ENCODE results near the gene SH3TC1. TPM values are rescaled to one million over a fixed set of nuclear protein-coding genes. Genes with fewer than 3 reads are reported as not detected.

SH3TC1 gene
- total and polyA plus RNA-seq, 10 of the 15 experiments (the other 5 are each of a cell fraction or from before 2014, with no cell fraction given): 0.19 to 47.0 (median 18.4) TPM

DNA sequence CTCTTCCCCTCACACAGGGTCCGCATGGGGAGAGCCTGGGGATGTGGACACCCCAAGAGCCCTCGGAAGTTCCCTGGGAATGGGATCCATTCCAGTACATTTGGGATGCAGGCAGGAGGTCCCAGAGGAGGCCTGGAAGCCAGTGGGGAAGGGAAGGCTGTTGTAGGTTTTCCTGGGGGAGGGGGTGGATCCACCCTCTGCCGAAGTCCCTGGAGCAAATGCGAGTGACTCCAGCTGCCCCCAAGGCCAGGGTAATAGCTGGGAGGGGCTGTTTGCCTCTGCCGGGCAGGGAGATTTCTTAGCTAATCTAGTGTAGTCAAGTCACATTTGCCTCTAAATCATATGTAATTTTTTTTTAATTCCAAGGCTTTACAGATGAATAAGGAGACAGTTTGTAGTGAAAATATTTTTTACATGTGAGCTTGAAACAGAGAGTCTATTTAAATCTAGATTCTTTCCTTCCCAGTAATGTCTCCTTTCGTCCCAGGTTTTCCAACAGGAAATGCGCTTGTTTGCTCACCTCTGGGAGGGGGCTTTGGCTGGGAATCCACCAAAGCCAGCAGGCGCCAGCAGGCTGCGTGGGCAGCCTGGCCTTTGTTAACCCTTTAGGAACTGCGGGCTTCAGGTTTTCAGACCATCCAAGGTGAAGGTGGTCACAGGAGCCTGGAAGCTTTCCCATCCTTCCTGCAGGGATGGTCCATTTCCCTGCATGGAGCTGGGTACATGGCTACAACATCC, 26.8 kb downstream of the SH3TC1 start:
- DNase-seq (ENCODE audit: low read depth, low spot score) (no peak), FAIRE-seq (no peak), ATAC-seq (no peak)
- over 99% methylated on average over 10 of the region's 10 CpGs for WGBS (ENCODE audit: insufficient coverage, insufficient replicate concordance, low lambda C conversion rate, missing lambda C conversion rate)
- CTCF ChIA-PET: interaction anchor here (0.7 to 1.5 kb wide), 4 partner anchors 16 to 182 kb away, joined by 4 to 7 read pairs (median 4); no protein-coding TSS in a partner anchor
- Histone ChIP-seq H3K36me3 (ENCODE audit: control insufficient read depth in 2 of 2, insufficient read depth in 2 of 2, low read length in 1 of 2) (peaks cover 17 to 27% of the 10 kb centered on the region in 2 experiments), H3K9me3 (replicated peaks; ENCODE audit: control insufficient read depth, insufficient read depth, low read length) (no peaks in the 10 kb centered on the region), H3K27ac (ENCODE audit: control insufficient read depth, insufficient read depth) (no peak overlapping the region), H3K4me1 (ENCODE audit: control insufficient read depth, insufficient read depth, low read length) (peaks cover 32% of the 10 kb centered on the region), H4K20me1 (ENCODE audit: control insufficient read depth, insufficient read depth) (no peaks in the 10 kb centered on the region), H3K4me2 (ENCODE audit: control insufficient read depth, insufficient read depth) (no peak overlapping the region), H3K79me2 (ENCODE audit: control insufficient read depth, insufficient read depth, low read length) (no peaks in the 10 kb centered on the region; the same call in 1 of the 2 replicates), H2AFZ (ENCODE audit: control insufficient read depth, low read depth, low read length) (no peak overlapping the region), H3K4me3 (no peak overlapping the region), H3K27me3 (replicated peaks in 1 of 2; ENCODE audit: control insufficient read depth in 2 of 2, insufficient read depth in 2 of 2, low read length in 1 of 2) (no peaks in the 10 kb centered on the region), H3K9ac (ENCODE audit: control insufficient read depth, insufficient read depth, low read length) (no peak overlapping the region)
- RAD21 ChIA-PET (ENCODE audit: unreplicated experiment): interaction anchor here (0.9 kb wide), 1 partner anchor 49 kb away, joined by 3 read pairs; no protein-coding TSS in a partner anchor
- intact Hi-C loops (cut with micrococcal nuclease; ENCODE audit: unreplicated experiment) (no loop called here), in situ Hi-C loops (cut with MboI) (no loop called here)
- no TSS peak for BruUV-seq (replicated peaks)
- POLR2A ChIA-PET: interaction anchor here (1.4 kb wide), 1 partner anchor 24 kb away, joined by 3 read pairs; no protein-coding TSS in a partner anchor
- SMC1A ChIA-PET (ENCODE audit: uncharacterized antibody, unreplicated experiment): interaction anchor here (0.7 to 2.2 kb wide), 3 partner anchors 10 to 49 kb away, joined by 4 to 8 read pairs (median 4); no protein-coding TSS in a partner anchor
- TF ChIP-seq BMI1 (IDR thresholded peaks at IDR 0.05; ENCODE audit: borderline replicate concordance) (no peak), RUNX3 (IDR thresholded peaks at IDR 0.05; ENCODE audit: low read length) (no peak), HDGF (IDR thresholded peaks at IDR 0.05) (no peak), ZNF207 (IDR thresholded peaks at IDR 0.05; ENCODE audit: borderline replicate concordance) (no peak), SP1 (IDR thresholded peaks at IDR 0.05; ENCODE audit: low read depth, low read length) (no peak), POLR2AphosphoS2 (IDR thresholded peaks at IDR 0.05; ENCODE audit: low read depth, low read length) (no peak), SMAD1 (IDR thresholded peaks at IDR 0.05; ENCODE audit: low read depth, partially characterized antibody) (no peak), MYC (IDR thresholded peaks at IDR 0.05; ENCODE audit: insufficient read depth, insufficient read length, insufficient replicate concordance, low read length, severe bottlenecking) (no peak), TAF1 (IDR thresholded peaks at IDR 0.05; ENCODE audit: borderline replicate concordance, low read depth, low read length) (no peak), CREM (IDR thresholded peaks at IDR 0.05; ENCODE audit: low read depth) (no peak), NFXL1 (IDR thresholded peaks at IDR 0.05; ENCODE audit: borderline replicate concordance) (no peak), STAT1 (conservative IDR thresholded peaks at IDR 0.05) (no peak), ASH2L (IDR thresholded peaks at IDR 0.05; ENCODE audit: borderline replicate concordance, low read depth) (no peak), BHLHE40 (IDR thresholded peaks at IDR 0.05; ENCODE audit: borderline replicate concordance in 1 of 2, low read depth in 2 of 2, low read length in 1 of 2) (no peak)
- TF ChIP-seq, protein P1, sequence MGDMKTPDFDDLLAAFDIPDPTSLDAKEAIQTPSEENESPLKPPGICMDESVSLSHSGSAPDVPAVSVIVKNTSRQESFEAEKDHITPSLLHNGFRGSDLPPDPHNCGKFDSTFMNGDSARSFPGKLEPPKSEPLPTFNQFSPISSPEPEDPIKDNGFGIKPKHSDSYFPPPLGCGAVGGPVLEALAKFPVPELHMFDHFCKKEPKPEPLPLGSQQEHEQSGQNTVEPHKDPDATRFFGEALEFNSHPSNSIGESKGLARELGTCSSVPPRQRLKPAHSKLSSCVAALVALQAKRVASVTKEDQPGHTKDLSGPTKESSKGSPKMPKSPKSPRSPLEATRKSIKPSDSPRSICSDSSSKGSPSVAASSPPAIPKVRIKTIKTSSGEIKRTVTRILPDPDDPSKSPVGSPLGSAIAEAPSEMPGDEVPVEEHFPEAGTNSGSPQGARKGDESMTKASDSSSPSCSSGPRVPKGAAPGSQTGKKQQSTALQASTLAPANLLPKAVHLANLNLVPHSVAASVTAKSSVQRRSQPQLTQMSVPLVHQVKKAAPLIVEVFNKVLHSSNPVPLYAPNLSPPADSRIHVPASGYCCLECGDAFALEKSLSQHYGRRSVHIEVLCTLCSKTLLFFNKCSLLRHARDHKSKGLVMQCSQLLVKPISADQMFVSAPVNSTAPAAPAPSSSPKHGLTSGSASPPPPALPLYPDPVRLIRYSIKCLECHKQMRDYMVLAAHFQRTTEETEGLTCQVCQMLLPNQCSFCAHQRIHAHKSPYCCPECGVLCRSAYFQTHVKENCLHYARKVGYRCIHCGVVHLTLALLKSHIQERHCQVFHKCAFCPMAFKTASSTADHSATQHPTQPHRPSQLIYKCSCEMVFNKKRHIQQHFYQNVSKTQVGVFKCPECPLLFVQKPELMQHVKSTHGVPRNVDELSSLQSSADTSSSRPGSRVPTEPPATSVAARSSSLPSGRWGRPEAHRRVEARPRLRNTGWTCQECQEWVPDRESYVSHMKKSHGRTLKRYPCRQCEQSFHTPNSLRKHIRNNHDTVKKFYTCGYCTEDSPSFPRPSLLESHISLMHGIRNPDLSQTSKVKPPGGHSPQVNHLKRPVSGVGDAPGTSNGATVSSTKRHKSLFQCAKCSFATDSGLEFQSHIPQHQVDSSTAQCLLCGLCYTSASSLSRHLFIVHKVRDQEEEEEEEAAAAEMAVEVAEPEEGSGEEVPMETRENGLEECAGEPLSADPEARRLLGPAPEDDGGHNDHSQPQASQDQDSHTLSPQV (IDR thresholded peaks at IDR 0.05): no peak
- TF ChIP-seq, protein P2, sequence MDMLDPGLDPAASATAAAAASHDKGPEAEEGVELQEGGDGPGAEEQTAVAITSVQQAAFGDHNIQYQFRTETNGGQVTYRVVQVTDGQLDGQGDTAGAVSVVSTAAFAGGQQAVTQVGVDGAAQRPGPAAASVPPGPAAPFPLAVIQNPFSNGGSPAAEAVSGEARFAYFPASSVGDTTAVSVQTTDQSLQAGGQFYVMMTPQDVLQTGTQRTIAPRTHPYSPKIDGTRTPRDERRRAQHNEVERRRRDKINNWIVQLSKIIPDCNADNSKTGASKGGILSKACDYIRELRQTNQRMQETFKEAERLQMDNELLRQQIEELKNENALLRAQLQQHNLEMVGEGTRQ (IDR thresholded peaks at IDR 0.05; ENCODE audit: borderline replicate concordance, low read depth, low read length): no peak
- TF ChIP-seq, protein P3, sequence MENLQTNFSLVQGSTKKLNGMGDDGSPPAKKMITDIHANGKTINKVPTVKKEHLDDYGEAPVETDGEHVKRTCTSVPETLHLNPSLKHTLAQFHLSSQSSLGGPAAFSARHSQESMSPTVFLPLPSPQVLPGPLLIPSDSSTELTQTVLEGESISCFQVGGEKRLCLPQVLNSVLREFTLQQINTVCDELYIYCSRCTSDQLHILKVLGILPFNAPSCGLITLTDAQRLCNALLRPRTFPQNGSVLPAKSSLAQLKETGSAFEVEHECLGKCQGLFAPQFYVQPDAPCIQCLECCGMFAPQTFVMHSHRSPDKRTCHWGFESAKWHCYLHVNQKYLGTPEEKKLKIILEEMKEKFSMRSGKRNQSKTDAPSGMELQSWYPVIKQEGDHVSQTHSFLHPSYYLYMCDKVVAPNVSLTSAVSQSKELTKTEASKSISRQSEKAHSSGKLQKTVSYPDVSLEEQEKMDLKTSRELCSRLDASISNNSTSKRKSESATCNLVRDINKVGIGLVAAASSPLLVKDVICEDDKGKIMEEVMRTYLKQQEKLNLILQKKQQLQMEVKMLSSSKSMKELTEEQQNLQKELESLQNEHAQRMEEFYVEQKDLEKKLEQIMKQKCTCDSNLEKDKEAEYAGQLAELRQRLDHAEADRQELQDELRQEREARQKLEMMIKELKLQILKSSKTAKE (IDR thresholded peaks at IDR 0.05; ENCODE audit: low read depth, poor library complexity, severe bottlenecking): no peak

All from GM12878 (cell line).